ENCODE results near the gene TUBA8. TPM values are rescaled to one million over a fixed set of nuclear protein-coding genes. Genes with fewer than 3 reads are reported as not detected.

Gene TUBA8
- total RNA-seq, 1 experiment from 2014 or later: 1.3 TPM

- H3K27me3 ChIP-seq (ENCODE audit: control insufficient read depth, insufficient read depth, low read length): no peaks in the 10 kb centered on the region
- intact Hi-C loops (cut with micrococcal nuclease; ENCODE audit: unreplicated experiment) (no loop called here), in situ Hi-C loops (cut with HindIII; ENCODE audit: low pct_unique_long_range_greater_than_20kb, low sequenced_read_pairs) (no loop called here)
- DNase-seq (ENCODE audit: low read depth, low spot score) (no peak), ATAC-seq (no peak)
- no peaks in the 10 kb centered on the region for H3K9me3 ChIP-seq (ENCODE audit: control insufficient read depth, insufficient read depth, low read depth, low read length)
- ChIA-PET CTCF (interaction anchor here (1.4 to 2.1 kb wide), 3 partner anchors 10 to 331 kb away, joined by 4 to 20 read pairs (median 4); no protein-coding TSS in a partner anchor), POLR2A (no interaction called here)
- no TSS peak for BruUV-seq (replicated peaks)
- H3K4me3 ChIP-seq (ENCODE audit: low read depth in 2 of 2, low read length in 2 of 2): no peak overlapping the region
- peaks cover 5% of the 10 kb centered on the region; the same call in 1 of the 2 replicates for H3K36me3 ChIP-seq (ENCODE audit: control insufficient read depth, insufficient read depth, low read length)
- H3K4me1 ChIP-seq (ENCODE audit: control insufficient read depth, insufficient read depth, low read length): peaks cover 7% of the 10 kb centered on the region
- TF ChIP-seq REST (IDR thresholded peaks at IDR 0.05; ENCODE audit: insufficient read depth in 1 of 2, low read depth in 2 of 2, low read length in 1 of 2) (no peak), SIN3A (IDR thresholded peaks at IDR 0.05; ENCODE audit: borderline replicate concordance, insufficient read depth, low read depth, low read length) (no peak), TCF7L2 (IDR thresholded peaks at IDR 0.05; ENCODE audit: low read depth, low read length) (no peak), POLR2AphosphoS5 (IDR thresholded peaks at IDR 0.05; ENCODE audit: low read depth, low read length) (no peak)
- TF ChIP-seq, protein P1, sequence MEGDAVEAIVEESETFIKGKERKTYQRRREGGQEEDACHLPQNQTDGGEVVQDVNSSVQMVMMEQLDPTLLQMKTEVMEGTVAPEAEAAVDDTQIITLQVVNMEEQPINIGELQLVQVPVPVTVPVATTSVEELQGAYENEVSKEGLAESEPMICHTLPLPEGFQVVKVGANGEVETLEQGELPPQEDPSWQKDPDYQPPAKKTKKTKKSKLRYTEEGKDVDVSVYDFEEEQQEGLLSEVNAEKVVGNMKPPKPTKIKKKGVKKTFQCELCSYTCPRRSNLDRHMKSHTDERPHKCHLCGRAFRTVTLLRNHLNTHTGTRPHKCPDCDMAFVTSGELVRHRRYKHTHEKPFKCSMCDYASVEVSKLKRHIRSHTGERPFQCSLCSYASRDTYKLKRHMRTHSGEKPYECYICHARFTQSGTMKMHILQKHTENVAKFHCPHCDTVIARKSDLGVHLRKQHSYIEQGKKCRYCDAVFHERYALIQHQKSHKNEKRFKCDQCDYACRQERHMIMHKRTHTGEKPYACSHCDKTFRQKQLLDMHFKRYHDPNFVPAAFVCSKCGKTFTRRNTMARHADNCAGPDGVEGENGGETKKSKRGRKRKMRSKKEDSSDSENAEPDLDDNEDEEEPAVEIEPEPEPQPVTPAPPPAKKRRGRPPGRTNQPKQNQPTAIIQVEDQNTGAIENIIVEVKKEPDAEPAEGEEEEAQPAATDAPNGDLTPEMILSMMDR (IDR thresholded peaks at IDR 0.05): no peak
- no peak overlapping the region for H3K27ac ChIP-seq (ENCODE audit: low read length)
Measured at GRCh38 chr22:18075101-18075719, 35.4 kb upstream of the TUBA8 start.

DNA sequence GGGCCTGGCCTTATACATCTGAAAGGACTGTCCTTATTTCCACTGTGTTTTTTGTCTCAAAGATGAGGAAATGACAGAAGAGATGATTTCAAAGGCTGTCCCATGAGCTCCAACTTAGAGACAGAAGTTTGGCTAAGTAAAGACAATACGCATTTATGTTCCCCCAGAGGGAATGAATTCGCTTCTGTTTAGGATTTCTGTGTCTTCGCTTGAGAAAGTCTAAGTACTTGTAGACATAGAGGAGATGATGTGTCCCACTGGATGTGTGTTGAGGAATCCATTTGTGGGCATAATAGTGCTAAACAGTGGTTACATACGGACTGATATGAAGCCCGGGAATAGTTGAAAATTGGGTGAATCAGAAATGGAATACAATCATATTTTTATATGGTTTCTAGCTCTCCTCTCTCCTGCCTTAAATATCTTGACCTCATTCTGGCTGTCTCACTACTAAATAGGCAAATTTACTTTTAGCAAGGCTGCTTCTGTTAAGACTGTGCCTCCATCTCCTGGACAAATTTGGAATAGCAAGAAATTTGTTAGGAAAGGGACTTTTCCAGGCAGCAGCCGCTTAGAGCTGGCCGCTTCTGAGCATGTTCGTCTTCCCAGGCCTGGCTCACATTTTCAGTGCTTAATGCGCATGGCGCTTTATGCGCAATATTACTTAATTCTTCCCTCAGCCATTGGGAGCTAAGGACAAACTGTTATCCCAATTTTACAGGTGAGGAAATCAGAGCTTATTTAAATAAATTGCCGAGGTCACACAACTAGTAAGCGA lies 34.7 kb upstream of the TUBA8 start:
- intact Hi-C loops (cut with micrococcal nuclease; ENCODE audit: unreplicated experiment) (loop anchor here (1.0 kb wide), 1 partner anchor 246 kb away; no protein-coding TSS in a partner anchor), in situ Hi-C loops (cut with HindIII; ENCODE audit: low pct_unique_long_range_greater_than_20kb, low sequenced_read_pairs) (no loop called here)
- no TSS peak for BruUV-seq (replicated peaks)
- no peaks in the 10 kb centered on the region for H3K27me3 ChIP-seq (ENCODE audit: control insufficient read depth, insufficient read depth, low read length)
- H3K9me3 ChIP-seq (ENCODE audit: control insufficient read depth, insufficient read depth, low read depth, low read length): no peaks in the 10 kb centered on the region
- CTCF ChIA-PET: interaction anchor here (0.6 to 2.1 kb wide), 8 partner anchors 11 to 333 kb away, joined by 3 to 20 read pairs (median 4); no protein-coding TSS in a partner anchor
- peak; percentile 85 for DNase-seq (ENCODE audit: low read depth, low spot score)
- peaks cover 10% of the 10 kb centered on the region for H3K36me3 ChIP-seq (ENCODE audit: control insufficient read depth, insufficient read depth, low read length)
- peaks cover 7% of the 10 kb centered on the region for H3K4me1 ChIP-seq (ENCODE audit: control insufficient read depth, insufficient read depth, low read length)
- TF ChIP-seq TCF7L2 (IDR thresholded peaks at IDR 0.05; ENCODE audit: low read depth, low read length): no peak
- no peak for TF ChIP-seq REST (IDR thresholded peaks at IDR 0.05; ENCODE audit: insufficient read depth in 1 of 2, low read depth in 2 of 2, low read length in 1 of 2)
- TF ChIP-seq, protein P1 (IDR thresholded peaks at IDR 0.05): peak; percentile 79
- TF ChIP-seq SIN3A (IDR thresholded peaks at IDR 0.05; ENCODE audit: borderline replicate concordance, insufficient read depth, low read depth, low read length): no peak
- TF ChIP-seq POLR2AphosphoS5 (IDR thresholded peaks at IDR 0.05; ENCODE audit: low read depth, low read length): no peak
- peak; percentile 57 for ATAC-seq
- peak overlapping the region; percentile 8 to 92; a peak in 2 of 4 replicates for H3K4me3 ChIP-seq (ENCODE audit: low read depth in 2 of 2, low read length in 2 of 2)
- no peak overlapping the region for H3K27ac ChIP-seq (ENCODE audit: low read length)
- POLR2A ChIA-PET: no interaction called here
